GM10266 (cell line): Measurements from ENCODE around the gene WDR82.
"Not testable (repeated sequence)": the region's sequence is repeated elsewhere in the genome, so short reads cannot be mapped to it uniquely, and the experiment has no call there.

Experiments
- DNase-seq: peaks from one replicate; pipeline ENCODE4 v3.0.0; 2012; ENCODE audit errors: extremely low spot score
- CTCF ChIP-seq: IDR thresholded peaks from 2 replicates; pipeline ENCODE4 v1.5.1; 2012; ENCODE audit warnings: mild to moderate bottlenecking, low read depth; ENCODE audit not compliant: control insufficient read depth, insufficient read depth; ENCODE audit errors: missing control alignments

Gene WDR82

GRCh38 chr3:52272831-52273230 lies 5.6 kb downstream of the WDR82 start:
- no peak for TF ChIP-seq CTCF

GRCh38 chr3:52272172-52272571 lies 6.3 kb downstream of the WDR82 start:
- not testable (repeated sequence) for DNase-seq

More at GRCh38 chr3:52272831-52273230, 5.6 kb downstream of the WDR82 start:
- no peak for DNase-seq

GRCh38 chr3:52270252-52270754 lies 8.1 kb downstream of the WDR82 start:
- no peak for TF ChIP-seq CTCF

GRCh38 chr3:52269776-52270175 lies 8.7 kb downstream of the WDR82 start:
- no peak for DNase-seq
- no peak for TF ChIP-seq CTCF

More at GRCh38 chr3:52270252-52270754, 8.1 kb downstream of the WDR82 start:
- no peak for DNase-seq

GRCh38 chr3:52268036-52268435 lies 10.4 kb downstream of the WDR82 start:
- TF ChIP-seq CTCF = no peak
- no peak for DNase-seq

- DNase-seq = no peak
- no peak for TF ChIP-seq CTCF
Measured at GRCh38 chr3:52265387-52265786, 13.1 kb downstream of the WDR82 start.

- no peak for TF ChIP-seq CTCF
Measured at GRCh38 chr3:52262447-52262846, 16.0 kb downstream of the WDR82 start.

GRCh38 chr3:52259448-52259847 lies 19.0 kb downstream of the WDR82 start:
- no peak for TF ChIP-seq CTCF
- DNase-seq = no peak

More at GRCh38 chr3:52262447-52262846, 16.0 kb downstream of the WDR82 start:
- no peak for DNase-seq
